ENCODE measurements around the gene DDX52.

- TF ChIP-seq CTCF (IDR thresholded peaks at IDR 0.05) (no peak), POLR2A (IDR thresholded peaks at IDR 0.05) (no peak)
These were observed 565 bp downstream of the DDX52 start for GRCh38 chr17:37642681-37643080.
